HG03521 (cell line): ENCODE results near the gene NANS.

Source experiments
- ATAC-seq: cut with Tn5 transposase; IDR thresholded peaks from one replicate; pipeline ENCODE4 v1.9.1; 2021; ENCODE audit warnings: mild to moderate bottlenecking, moderate library complexity; ENCODE audit not compliant: unreplicated experiment

NANS gene

DNA sequence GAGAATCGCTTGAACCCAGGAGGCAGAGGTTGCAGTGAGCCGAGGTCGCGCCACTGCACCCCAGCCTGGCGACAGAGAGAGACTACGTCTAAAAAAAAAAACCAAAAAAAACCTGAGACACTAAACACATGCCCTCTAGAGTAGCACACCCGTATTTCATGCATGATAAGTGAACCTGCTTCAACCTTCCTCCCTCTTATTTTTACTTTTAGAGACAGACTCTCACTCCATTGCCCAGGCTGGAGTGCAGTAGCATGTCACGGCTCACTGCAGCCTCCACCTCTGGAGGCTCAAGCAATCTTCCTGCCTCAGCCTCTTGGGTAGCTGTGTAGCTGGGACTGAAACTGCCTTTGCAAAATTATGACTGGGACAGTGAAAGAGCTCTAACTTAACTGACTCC, 17.6 kb upstream of the NANS start:
- ATAC-seq = peak; percentile 36

DNA sequence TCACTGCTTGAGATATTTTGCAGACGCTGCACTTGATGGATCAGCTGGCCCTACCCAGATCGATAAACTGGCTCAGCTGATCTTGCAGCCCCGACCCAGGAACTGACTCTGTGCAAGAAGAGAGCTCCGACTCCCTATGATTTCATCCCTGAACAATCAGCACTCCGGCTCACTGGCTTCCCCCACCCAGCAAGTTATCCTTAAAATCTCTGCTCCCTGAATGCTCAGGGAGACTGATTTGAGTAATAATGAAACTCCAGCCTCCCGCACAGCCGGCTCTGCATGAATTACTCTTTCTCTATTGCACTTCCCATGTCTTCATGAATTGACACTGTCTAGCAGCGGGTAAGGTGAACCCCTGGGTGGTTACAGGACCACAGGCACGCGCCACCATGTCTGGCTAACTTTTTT, 16.9 kb upstream of the NANS start:
- no peak for ATAC-seq

DNA sequence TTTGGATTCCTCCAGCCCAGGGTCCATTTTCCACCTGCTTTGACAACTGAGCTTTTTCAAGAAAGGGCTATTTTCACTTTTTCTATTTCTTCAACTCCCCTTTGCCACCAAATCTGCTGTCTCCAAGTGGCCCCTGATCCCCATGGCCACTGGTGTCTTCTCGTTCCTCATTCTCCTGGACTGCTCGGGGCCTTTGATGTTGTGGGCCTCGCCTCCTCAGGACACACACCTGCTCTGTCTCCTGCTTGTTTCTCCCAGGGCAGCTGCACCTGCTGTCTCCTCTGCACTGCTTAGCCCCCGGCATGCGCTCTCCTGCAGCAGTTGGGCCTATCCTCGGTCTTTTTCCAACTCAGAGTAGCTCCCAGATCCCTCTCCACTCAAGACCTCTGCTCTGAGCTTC, 16.3 kb upstream of the NANS start:
- no peak for ATAC-seq

DNA sequence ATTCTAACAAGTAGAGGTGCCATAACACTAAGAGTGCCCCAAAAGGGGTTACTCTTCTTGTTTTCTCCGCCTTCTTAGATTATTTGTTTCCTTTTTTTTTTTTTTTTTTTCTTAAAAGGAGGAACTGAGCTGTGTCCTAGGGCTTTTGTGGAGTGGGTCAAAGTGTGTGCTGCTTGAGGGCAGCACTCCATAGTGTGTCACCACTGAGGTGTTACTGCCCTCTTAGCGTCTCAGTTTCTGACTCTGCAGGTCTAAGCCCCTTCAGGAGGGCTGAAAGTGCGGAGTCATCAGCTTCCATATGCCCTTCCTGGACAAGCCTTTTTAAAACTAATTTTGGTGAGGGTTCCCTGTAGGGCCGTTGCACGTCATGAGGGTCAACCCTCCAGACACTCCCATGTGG, 12.6 kb upstream of the NANS start:
- no peak for ATAC-seq

DNA sequence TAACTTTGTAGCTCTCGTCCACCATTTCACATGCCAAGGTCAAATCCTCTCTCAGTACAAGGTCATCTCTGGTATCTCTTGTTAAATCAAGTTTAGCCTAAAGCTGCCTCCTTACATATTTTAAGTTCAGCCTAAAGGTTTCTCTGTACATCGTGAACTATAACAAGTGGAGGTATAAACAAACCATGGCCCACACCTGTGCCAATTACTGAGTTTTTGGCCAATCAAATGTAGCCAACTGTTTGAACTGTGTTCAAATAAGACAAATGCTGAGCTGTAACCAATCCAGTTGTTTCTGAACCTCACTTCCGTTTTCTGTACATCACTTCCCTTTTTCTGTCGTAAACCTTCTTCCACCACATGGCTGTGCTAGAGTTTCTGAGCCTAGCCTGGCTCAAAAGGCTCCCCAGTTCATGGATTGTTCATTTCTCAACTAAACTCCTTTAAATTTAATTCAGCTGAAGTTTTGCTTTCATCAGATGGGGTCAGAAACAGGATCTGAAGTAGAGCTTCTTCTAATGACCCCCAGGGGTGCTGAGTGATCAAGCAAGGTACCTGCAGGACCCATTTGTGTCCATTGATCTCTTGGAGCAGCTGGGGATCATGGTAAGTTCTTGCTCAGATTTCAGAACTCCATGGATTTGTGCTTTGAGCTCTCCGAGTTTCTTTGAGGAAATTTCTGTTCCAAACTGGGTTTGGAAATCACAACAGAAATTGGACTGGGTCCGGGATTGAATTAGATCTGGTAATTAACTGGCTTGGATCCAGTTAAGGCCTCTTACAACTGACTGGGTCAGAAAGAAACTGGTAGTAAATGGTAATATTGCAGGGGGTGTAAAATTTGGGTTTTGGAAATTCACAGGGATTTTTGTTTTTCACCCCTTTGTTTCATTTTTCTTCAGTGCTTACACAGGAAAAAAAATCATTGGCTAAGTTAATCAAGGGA, 11.0 kb upstream of the NANS start:
- ATAC-seq = peak; percentile 78

DNA sequence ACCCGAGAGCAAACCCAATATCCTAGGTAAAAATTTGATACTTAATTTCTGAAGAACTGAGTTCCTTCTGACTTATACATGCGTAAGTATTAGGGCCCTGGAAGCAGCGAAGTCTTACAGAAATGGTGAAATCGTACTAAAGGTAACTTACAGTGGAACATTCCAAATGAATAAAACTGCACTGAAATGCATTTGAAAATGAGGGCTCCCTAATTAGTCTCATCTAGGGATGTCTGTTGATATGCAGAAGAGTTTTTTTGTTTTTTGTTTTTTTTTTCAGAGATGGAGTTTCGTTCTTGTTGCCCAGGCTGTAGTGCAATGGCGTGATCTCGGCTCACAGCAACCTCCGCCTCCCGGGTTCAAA, 10.4 kb upstream of the NANS start:
- ATAC-seq = no peak

DNA sequence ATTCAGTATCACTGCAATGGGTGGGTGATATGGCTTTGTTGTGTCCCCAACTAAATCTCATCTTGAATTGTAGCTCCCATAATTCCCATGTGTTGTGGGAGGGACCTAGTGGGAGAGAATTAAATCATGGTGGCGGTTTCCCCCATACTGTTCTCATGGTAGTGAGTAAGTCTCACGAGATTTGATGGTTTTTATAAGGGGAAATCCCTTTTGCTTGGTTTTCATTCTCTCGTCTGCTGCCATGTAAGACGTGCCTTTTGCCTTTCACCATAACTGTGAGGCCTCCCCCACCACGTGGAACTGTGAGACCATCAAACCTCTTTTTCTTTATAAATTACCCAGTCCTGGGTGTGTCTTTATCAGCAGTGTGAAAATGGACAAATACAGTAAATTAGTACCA, 9.5 kb upstream of the NANS start:
- no peak for ATAC-seq

DNA sequence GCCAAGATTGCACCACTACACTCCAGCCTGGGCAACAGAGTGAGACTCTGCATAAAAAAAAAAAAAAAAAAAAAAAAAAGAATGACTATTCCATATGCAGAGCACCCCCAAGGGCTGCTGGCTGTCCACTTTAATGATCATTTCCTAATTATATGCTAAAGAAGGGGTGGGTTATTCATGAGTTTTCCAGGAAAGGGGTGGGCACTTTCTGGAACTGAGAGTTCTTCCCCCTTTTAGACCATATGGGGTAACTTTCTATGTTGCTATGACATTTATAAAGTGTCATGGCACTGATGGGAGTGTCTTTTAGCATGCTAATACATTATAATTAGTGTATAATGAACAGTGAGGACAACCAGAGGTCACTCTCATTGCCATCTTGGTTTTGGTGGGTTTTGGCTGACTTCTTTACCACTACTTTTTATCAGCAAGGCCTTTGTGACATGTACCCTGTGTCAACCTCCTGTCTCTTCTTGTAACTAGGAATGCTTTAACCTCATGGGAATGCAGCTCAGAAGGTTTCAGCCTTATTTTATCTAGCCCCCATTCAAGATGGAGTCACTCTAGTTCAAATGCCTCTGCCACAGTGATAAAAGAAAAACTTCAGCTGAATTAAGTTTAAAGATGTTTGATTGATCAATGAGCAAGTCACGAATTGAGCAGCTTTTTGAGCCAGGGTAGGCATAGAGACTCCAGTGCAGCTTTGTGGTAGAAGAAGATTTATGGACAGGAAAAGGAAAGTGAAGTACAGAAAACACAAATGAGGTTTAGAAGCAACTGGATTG, 7.1 kb upstream of the NANS start:
- no peak for ATAC-seq

DNA sequence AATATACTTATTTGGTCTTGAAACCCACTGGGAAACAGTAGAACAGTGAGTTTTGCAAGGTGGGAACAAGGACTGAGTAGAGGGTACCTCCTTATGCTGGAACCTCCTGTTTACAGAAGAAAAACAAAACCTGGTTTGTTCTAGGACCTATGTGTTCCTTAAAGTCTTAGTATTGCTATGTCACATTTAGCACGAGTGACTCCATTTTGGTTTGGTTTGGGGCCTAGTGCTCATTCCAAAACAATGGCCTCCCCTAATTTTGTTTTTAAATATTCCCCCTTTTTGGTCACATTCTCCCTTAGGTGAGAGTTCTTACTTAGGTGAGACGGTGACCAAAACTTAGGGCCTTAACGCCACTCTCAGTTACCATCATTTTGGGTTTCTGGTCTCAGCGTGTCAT, 6.2 kb upstream of the NANS start:
- no peak for ATAC-seq

DNA sequence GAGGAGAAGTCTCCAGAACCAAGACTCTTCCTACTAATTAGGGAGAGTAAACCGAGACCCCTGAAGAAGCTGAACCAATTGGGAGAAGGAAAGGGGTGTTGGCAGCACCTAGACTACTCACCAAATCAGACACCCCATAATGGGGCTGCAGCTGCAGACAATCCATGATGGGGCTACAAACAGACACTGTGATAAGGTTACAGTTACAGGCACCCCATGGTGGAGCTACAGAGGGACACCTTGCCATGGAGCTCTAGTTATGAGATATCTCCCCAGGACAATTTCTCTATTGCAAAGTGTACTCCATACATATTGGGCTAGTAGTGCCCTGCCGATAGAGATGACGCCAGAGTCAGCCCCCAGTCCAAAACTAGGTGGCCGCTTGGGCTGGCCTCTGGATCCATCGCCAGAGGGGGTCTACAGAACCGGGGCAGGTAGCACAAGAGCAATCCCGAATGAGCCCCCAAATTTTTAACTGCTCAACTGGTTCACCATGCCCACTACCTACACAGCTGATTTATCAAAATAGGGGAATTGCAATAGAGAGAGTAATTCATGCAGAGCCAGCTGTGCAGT, 2.1 kb upstream of the NANS start:
- ATAC-seq = no peak

DNA sequence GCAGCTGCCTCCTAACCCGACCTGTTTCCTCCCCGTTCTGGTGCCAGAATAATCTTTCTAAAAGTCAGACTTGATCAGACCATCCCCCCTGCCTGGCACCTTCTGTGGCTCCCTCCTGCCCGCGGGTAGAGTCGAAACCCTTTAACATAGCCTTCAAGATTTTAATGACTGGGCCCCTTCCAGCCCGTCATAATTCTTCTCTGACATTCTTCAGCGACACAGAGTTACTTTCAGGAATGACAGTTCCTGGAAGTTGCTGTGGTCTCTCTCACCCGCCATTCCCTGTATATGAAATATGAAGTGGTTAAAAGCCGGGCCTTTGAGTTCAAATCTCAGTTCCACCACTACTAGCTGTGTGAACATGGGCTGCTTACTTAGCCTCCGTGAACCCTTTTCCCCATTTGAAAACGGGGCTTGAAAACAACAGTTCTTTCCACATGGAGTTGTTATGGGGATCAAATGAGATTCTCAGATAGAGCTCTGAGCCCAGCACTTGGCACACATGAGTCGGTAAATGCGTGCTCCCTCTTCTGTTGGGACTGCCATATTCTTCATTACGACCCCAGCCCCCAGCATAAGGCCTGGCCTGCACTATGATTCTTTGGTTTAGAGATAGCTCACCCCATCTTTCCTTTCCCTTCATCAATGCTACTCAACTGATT, 737 bp downstream of the NANS start:
- no peak for ATAC-seq

DNA sequence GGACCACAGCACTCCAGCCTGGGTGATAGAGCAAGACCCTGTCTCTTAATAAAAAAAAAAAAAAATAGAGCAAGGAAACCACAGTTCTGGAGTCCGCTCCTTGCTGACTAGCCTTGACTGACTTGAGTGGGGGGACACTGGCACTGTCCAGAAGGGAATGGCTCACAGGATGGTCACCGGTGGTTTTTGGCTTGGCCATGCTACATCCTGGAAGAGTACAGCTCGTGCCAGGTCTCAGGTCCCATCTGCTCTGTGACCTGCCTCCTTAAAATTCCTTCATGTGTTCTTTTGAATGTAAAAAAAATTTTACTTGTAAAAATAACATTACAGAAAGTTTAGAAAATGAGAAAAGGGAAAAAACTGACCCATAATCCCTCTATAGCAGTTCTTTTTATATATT, 5.6 kb downstream of the NANS start:
- no peak for ATAC-seq

DNA sequence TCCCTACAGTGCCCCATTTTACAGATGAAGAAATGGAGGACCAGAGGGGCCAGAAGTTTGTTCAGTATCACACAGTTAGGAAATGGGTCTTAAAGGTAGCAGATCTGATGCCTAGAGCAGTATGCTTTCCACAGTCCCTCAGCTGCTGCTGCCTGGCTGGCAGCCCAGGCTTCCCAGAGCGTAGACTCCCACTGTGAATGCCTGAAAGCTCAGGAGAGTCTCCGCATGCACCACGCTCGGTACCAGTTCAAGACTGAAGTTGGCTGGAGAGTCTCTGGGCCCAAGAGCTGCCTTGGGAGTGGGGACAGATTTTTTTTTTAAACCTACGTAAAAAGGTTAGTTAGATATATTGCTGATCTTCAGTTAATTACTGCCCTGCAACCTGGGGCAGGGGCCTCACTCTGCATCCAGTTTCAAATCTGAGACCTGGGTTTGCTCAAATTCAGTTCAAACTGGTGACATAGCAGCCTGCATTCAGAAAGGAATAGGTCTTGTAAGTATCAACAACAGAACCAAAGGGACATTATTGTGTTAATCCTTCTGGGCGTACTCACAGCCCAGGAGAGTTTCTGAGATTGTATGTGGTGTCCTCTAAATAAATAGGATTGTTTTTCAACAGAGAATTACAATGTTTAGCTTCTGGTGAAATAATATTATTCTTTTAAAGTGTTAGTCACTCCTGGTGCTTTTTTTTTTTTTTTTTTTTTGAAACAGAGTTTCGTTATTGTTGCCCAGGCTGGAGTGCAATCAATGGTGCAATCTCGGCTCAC, 8.3 kb downstream of the NANS start:
- no peak for ATAC-seq

DNA sequence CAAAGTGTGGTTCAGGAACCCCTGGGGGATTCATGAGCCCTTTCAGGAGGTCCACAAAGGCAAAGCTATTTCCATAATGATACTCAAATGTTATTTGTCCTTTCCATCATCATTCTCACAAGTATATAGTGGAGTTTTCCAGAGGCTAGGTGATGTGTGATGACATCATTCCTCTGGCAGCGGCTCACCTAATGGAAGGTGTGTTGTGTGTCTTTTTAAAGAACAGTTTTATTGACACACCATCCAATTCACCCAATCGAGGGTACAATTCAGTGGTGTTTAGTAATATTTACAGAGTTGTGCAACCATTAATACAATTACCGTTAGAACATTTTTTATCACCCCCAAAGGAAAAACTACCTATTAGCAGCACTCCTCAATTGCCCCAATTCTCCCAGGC, 9.7 kb downstream of the NANS start:
- ATAC-seq = no peak

DNA sequence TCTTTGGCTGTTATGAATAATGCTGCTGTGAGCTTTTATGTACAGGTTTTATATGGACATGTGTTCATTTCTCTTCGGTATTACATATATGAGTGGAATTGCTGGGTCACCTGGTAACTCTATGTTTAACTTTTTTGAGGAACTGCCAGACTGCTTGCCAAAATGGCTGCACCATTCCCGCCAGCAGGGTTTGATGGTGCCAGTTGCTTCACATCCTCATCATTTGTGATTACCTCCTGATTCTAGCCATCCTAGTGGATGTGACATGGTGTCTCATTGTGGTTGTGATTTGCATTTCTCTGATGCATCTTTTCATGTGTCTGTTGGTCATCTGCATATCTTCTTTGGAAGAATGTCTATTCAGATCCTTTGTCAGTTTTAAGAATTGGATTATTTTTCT, 10.7 kb downstream of the NANS start:
- ATAC-seq = no peak

DNA sequence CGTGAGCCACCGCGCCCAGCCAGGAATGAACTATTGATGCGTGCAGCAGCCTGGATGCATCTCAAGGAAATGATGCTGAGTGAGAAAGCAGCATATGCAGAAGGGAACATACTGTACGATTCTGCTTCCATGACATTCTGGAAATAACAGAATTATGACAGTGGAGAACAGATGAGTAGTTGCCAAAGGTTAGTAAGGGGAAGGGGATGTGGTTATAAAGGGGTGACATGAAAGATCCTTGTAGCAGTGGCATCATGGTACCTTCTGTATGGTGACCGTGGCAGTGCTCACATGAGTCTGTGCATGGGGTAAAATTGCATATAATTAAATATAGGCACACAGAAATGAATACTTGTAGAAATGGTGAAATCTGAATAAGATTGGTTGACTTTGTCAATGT, 13.0 kb downstream of the NANS start:
- ATAC-seq = no peak

DNA sequence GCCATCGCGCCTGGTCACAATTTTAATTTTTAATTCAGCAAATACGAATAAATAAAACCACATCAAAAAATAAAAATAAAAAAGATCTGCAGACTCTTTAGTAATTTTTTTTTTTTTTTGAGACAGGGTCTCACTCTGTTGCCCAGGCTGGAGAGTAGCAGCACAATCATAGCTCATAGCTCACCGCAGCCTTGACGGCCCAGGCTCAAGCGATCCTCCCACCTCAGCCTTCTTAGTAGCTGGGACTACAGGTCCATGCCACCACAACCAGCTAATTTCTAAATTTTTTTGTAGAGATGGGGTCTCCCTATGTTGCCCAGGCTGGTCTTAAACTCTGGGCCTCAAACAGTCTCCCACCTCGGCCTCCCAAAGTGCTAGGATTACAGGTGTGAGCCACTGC, 14.2 kb downstream of the NANS start:
- ATAC-seq = no peak

DNA sequence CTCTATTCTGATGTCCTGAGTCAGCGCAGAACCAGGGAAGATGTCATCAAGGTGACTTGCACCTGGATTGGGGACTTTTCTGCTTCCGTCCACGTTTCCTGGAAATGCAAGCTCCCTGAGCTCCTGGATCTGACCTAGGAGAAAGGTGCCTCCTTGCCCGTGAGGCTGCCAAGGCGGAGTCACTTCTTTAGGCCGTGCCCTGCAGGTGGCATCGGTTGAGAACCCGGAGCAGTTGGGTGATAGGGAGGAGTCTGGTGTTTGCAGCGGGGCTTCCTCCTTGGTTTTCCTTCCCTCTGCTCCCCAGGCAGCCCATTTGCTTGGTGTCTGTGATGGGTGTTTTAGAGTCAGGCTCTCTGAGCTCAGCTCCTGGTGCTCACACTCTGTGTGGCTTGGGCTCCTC, 15.2 kb downstream of the NANS start:
- no peak for ATAC-seq

DNA sequence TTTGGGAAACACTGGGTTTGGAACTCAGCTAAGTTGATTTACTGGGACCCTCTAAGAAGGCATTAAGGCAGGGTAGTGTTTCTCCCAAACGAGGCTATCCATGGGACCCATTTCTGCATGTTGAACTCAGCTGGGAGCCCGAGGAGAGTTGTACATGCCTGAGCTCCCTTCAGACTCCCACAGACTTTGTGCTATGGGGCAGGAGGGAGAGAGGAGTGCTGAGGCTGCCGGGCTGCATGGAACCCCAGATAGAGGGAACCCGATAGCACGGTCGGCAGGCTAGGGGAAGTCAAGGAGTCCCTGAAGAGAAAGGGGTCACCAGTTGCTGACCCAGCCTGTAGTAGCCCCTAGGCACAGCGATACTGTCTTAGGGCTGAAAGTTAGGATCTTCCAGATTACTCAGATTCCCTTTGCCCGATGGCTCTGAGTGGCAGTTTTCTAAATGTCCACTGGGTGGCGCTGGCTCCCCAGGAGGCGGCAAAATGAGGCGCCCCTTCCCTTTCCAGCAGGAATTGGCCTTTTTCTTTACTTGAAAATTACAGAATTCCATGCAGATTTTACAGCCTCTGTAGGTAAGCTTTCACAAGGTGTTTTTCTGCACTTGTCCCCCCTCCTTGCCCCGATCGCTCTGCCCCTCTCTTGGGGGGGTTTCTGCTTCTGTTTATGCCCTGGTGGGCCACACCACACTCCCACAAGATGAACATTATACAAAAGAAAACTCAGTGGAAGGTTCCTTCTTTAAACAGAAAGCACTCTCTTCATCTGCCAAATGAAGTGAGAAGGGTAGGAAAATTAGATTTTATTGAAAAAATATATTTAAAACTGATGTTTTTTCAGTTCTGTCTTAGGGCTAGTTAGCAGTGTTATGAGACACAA, 17.8 kb downstream of the NANS start:
- no peak for ATAC-seq

DNA sequence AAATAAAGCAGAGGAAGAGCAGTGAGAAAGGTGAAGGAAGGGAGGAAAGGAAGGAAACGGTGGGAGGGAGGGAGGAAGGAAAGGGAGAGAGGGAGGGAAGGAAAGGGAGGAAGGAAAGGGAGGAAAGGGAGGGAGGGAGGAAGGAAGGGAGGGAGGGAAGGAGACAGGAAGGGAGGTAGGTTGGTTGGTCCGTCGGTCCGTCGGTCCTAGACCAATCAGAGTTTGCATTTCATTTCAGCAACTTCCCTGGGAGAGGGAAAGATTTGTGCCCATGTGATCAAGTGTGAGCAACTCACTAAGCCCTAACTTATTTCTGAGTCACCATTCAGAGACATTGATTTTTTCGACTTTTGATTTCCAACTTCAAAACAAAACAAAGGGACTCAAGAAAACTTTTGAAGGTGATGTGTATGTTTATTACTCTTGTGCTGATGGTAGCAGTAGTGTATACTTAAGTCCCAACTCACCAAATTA, 18.8 kb downstream of the NANS start:
- no peak for ATAC-seq
